ENCODE results near the gene S100A14.

The S100A14 gene

GRCh38 chr1:153636312-153636711, 20.2 kb upstream of the S100A14 start:
- DNase-seq: no peak

- no peak for DNase-seq
Observed at GRCh38 chr1:153635872-153636271, 19.7 kb upstream of the S100A14 start.

DNA sequence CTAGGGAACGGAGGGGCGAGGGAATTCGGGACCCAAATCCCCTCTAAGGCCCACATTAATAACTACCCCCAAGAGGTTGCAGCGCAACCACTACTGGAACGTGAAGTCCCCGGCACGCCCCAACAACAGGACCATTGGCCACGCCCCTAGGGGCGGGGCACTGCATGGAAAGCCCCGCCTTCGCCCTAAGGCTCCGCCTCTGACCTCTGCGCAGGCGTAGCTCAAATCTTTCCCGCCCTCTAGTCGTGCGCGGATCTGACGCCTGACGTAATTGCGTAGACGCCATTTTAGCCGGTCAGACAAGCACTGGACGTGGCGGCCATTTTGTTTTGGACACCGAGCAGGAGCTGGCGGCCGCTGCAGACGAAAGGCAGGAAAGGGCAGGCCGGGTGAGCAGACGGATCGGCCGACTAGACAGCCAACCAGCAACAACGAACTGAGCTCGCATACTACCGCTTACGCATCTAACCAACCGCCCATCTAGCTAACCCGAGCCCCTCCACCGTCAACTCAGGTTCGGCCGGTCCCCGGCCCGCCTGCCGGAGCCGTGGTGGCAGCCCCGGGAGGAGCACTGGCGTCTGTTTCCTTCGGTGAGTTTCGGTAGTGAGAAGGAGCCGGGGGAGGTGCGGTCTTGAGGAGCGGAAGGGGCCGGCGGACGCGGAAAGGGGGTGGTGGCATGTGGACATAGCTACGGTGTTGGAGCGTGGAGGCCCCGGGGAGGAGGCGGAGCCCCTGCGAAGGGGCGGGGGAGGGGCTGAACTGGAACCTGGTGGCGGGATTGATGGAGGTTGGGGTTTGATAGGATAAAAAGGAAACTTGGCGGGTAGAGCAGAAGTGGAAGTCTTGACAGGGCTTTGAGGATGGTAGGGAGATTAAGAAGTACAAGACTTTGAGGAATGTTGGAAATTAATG, 17.9 kb upstream of the S100A14 start, which contains the start of gene CHTOP:
Gene CHTOP, plus strand, starts transcription at position 313 of the 912 bp plus-strand sequence. CDS start 2,523 bp downstream, outside the sequence.
- peak; percentile 90 for DNase-seq

DNA sequence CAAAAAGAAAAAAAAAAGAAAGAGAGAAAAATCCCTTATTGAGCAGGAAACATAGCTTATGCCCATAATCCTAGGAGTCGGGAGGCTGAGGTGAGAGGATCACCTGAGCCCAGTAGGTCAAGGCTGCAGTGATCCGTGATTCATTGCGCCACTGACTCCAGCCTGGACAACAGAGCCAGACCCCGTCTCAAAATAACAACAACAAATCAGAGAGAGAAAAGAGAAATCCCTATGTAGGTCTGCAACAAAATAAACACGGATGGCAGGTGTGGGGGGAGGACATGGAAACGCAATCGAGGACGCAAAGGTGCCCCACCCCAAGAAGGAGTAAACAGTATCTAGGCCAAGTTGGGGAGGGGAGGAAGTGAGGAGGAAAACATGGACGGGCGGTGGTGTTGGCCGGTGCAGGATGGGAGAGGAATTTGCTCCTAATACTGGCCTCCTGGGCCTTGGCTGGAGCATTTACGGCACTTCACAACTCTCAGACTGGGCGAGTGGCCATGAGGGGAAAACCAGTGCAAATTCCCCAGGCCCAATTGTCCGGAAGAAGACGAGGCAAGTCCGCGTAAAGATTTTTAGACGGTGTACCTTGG, 17.1 kb upstream of the S100A14 start:
- DNase-seq: no peak

DNA sequence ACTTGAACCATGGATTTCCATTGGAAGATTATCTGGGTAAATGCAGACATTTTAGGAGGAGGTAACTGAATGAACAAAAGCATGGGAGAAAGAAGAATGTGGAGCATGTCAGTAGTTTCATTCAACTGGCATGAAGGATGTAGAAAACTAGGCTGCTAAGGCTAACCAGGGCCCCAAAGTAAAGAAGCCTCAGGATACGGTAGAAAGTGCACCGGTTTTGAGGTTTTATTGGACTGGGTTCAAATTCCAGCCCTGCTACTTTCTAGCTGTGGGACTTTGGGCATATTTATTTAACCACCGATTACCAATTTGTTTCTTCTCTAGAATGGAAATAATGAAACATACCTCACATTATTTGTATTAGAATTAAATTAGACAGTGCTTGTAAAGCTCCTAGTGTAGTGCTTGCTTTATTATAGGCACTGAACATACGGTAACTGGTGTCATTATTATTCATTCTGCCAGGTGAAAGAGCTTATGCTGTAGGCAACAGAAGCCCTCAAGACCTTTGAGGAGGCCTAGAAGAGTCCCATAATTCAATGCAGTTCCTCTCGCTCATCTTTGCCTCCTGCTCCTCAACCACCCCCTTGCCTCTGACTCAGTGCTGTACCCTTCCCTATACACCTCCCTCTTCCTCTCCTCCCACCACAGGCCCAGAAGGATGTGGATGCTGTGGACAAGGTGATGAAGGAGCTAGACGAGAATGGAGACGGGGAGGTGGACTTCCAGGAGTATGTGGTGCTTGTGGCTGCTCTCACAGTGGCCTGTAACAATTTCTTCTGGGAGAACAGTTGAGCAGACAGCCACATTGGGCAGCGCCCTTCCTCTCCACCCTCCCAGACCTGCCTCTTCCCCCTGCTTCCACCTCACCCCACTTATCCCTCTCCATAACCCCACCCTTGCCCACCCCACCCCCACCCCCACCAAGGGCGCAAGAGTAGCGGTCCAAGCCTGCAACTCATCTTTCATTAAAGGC, 15.2 kb upstream of the S100A14 start:
- DNase-seq: no peak

DNA sequence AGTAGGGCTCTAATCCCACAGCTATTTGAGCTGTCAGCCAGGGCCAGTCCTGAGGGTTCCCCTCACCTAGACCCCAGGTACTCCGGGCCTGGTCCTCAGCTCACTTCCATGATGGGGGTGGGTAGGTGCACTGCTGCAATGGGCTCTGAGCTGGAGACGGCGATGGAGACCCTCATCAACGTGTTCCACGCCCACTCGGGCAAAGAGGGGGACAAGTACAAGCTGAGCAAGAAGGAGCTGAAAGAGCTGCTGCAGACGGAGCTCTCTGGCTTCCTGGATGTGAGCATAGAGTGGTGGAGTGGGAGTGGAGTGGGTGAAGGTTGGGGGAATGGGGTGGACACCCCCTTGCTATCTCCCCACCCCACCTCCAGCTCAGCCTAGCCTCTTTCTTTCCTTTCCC, 14.3 kb upstream of the S100A14 start:
- no peak for DNase-seq

DNA sequence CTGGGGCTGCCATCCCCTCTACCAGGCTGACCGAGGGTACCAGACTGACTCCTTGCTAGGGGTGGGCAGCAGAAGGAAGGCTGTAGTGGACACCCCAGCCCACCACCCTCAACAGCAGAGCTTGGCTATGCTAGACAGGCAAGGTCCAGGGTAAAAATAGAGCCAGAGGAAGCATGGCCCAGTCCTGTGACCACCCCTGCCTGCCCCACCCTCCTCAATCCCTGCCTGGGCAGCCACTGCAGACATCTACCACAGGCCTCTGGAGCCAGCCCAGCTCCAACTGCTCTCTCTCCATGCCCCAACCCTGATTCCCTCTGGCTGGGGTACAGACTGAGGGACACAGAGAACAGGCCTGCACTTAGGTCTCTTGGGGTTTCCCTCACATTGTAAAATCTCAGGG, 13.8 kb upstream of the S100A14 start:
- no peak for DNase-seq

DNA sequence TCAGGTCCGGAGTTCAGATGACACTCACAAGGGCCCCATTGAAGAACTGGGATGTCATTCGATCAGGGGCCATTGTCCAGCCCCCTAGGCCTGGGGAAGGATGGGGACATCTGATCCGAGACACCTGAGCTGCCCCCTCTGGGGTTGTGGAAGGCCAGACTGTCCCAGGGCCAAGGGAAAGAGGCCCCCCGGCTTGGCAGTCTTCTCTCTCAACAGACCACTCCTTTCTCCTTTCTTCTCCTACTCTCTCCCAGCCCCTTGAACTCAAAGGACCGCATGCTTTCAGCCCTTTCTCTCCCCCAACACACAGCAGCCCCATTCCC, 13.2 kb upstream of the S100A14 start:
- DNase-seq: no peak

DNA sequence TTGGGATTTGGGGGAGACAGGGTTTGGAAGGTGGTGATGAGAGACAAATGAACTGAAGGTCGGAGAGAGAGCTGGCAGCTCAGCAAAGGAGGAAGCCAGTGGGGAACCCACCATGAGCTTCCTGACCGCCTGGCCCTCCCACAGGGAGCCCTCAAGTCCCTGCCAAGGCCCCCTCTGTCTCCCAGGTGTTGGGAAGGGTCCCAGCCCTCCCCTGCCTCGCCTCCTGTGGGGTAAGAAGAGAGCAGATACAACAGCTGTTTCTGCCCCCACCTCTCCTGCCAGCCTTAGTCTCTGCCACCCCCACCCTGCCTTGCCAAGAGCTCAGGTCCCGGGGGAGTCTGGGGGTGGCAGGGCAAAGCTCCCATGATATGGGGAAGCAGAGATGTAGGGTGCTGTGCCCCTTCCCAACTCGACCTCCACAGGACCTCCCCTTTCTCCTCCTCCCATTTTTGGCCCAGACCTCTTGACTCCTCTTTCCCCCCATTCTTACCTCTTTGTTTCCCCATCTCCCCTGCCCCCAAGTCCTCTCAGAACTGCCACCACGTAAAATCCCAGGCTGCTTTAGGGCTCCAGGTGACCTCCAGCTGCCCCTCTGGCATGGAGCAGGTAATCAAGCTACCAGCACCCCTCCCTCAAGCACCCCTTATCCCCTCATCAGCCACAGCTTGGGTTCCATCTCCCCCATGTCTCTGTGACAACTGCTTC, 12.7 kb upstream of the S100A14 start:
- DNase-seq: no peak

DNA sequence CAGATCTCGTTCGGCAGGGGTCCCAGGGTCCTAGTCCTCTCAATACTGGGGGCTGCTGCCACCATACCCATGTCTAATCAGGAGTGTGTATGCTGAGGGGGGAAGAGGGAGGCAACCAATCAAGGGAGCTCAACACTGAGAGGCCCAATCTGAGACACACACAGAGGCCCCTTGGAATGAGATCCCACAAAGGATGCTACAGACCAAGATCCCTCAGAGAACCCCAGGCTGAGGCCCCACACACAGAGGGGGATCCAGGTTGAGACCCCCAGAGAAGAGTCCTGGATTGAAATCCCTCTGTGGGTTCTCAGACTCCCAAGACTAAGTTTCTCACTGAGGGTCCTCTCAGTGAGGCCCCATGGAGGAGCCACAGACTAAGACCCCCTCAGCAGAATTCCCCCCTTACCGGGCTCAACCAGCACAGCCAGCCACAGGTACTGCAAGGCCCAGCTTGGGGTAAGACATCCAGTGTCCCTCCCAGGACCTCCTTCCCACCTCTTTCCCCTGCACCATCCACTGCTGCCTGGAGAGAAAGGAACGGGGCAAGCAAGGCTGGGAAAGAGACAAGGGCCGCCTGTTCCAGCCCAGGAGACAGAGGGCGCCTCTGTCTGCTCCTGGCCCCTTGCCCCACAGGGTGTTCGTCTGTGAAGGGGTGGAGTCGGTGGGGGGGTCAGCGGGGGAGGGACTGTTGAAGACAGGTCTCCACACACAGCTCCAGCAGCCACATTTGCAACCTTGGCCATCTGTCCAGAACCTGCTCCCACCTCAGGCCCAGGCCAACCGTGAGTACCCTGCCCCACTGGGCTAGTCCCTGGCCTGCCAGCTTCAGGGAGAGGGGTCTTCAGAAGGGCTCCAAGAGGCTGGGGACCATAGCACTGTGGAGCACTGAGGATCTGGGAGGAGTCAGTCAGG, 11.8 kb upstream of the S100A14 start, which contains the start of gene S100A1:
Gene S100A1, plus strand, starts transcription at position 720 of the 912 bp plus-strand sequence. CDS start 2,088 bp downstream, outside the sequence.
- no peak for DNase-seq

- peak; percentile 95 for DNase-seq
Observed at GRCh38 chr1:153626904-153627714, 11.0 kb upstream of the S100A14 start, which contains the start of gene S100A13. TSS of gene S100A13 (minus strand) at chr1:153627505. CDS start at chr1:153626472, 1,033 bp downstream.

GRCh38 chr1:153626477-153626903, 10.4 kb upstream of the S100A14 start:
- no peak for DNase-seq

DNA sequence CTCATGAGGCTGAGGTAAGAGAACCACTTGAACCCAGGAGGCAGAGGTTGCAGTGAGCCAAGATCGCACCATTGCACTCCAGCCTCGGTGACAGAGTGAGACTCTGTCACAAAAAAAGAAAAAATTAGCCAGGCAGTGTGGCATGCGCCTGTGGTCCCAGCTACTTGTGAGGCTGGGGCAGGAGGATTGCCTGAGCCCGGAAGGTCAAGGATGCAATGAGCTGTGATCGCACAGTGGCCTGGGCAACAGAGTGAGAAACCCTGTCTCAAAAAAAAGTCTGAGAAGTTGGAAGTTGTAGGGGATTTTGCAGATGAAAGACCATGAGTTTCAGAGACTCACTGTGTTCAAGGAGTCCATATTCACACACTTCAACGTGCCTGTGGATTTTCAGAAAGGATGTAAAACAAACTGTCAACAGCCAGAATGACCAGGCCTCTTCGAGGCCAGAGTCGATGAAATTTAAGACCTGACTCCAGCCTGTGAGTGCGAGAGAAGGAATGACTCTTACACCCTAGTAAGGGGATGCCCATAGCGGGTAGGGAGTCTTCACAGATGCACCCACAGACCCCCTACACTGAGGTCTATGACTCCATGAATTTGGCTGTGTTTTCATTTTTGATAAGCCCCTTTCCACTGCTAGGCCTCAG, 9.0 kb upstream of the S100A14 start:
- no peak for DNase-seq

DNA sequence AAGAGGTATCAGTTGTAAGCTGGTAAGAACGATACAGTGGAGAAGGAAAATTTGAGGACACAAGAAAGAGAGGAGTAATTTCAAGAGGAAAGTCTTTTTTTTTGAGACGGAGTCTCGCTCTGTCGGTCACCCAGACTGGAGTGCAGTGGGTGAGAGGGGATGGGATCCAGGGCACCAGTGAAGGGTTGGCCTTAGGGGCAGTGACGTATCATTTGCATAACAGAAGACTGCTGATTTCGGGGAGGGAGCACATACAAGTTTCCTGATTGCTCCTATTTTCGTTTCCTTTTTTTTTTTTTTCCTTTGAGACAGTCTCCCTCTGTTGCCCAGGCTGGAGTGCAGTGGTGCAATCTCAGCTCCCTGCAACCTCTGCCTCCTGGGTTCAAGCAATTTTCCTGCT, 7.0 kb upstream of the S100A14 start:
- DNase-seq: no peak

GRCh38 chr1:153619171-153619570, 3.0 kb upstream of the S100A14 start:
- no peak for DNase-seq

DNA sequence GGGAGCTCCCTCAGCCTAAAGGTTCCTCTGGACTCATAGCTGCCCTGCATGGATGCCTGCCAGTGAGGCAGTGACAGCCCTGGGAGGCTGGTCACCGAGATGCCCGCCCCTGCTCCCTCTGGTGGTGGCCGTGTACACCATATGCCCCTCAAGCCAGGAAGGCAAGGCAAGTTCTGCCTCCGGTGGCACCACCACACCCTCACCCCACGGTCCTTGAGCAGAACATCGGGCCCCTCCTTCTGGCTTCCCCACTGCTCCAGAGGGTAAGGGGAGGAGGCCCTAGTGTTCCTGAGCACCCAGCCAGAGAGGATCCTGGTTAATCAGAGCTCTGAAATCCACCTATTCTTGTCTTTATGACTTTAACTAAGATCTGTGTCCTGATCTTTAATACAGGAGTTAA, 1.5 kb upstream of the S100A14 start:
- no peak for DNase-seq

- DNase-seq: no peak
Observed at GRCh38 chr1:153616917-153617311, 789 bp upstream of the S100A14 start.

GRCh38 chr1:153615406-153615805, 719 bp downstream of the S100A14 start:
- no peak for DNase-seq

DNA sequence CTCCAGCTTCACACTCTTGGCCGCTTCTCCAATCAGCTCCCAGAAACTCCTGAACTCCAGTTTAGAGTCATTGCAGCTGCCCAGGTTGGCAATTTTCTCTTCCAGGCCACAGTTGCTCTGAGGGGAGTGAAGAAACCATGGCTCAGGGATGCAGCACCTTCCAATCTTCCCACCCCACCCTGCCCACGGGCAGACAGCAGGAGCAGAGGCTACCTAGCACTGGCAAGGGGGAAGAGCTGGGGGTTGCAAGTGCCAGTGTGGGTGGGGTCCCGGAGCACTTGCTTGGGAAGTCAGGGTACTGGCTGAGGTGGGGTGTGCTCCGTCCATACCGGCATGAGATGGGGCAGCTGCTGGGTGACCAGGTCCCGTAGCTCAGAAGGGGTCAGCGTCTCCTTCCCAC, 1.2 kb downstream of the S100A14 start:
- DNase-seq: no peak

Data from kidney glomerular epithelial cell (primary cell).